SU-DHL-6 (cell line): ENCODE data around the gene DOCK1.
"Not testable (repeated sequence)": the region's sequence is repeated elsewhere in the genome, so short reads cannot be mapped to it uniquely, and the experiment has no call there.

Experiments used
- H2AFZ ChIP-seq: fragments of 200-600 bp; sonication (generic); 2 replicates; pipeline ENCODE4 v1.6.1; 2014; ENCODE audit warnings: low read depth, mild to moderate bottlenecking, moderate library complexity, mixed read lengths, antibody characterized with exemption, low read length; ENCODE audit not compliant: severe bottlenecking
- H3F3A ChIP-seq: fragments of 200-600 bp; shearing (Covaris generic); 2 replicates; pipeline ENCODE4 v1.6.0; 2016; ENCODE audit warnings: antibody characterized with exemption, mild to moderate bottlenecking; ENCODE audit not compliant: insufficient read depth
- H3K27ac ChIP-seq: fragments of 200-600 bp; sonication (generic); 2 replicates; pipeline ENCODE4 v1.5.1; 2016; ENCODE audit warnings: low read depth, mild to moderate bottlenecking, low read length, moderate library complexity, mixed read lengths
- H3K27me3 ChIP-seq: fragments of 200-600 bp; sonication (generic), shearing (Covaris generic); 2 replicates; pipeline ENCODE4 v1.6.0; 2014; ENCODE audit warnings: mild to moderate bottlenecking, low read length
- H3K36me3 ChIP-seq: fragments of 200-600 bp; sonication (generic); 2 replicates; pipeline ENCODE4 v1.6.1; 2014; ENCODE audit warnings: mild to moderate bottlenecking, low read length, mixed read lengths
- H3K4me2 ChIP-seq: fragments of 300-600, 200-600 bp; shearing (Covaris generic), sonication (generic); 2 replicates; pipeline ENCODE4 v1.6.0; 2014; ENCODE audit warnings: low read length, low read depth, mild to moderate bottlenecking; ENCODE audit not compliant: poor library complexity, severe bottlenecking
- H3K4me3 ChIP-seq: fragments of 200-600 bp; sonication (generic); 2 replicates; pipeline ENCODE4 v1.5.1; 2014; ENCODE audit warnings: antibody characterized with exemption, low read length, mild to moderate bottlenecking, mixed read lengths; ENCODE audit not compliant: insufficient read depth, poor library complexity, severe bottlenecking
- H3K79me2 ChIP-seq: fragments of 200-600 bp; sonication (generic); 2 replicates; pipeline ENCODE4 v1.6.1; 2014; ENCODE audit warnings: mild to moderate bottlenecking, low read length, moderate library complexity; ENCODE audit not compliant: insufficient read depth
- H3K9ac ChIP-seq: fragments of 200-600 bp; sonication (generic); 2 replicates; pipeline ENCODE4 v1.7.0; 2014; ENCODE audit warnings: mild to moderate bottlenecking, low read length
- H3K9me2 ChIP-seq: fragments of 200-600 bp; sonication (generic); replicated peaks from 2 replicates; pipeline ENCODE4 v1.6.1; 2014; ENCODE audit warnings: low read length; ENCODE audit not compliant: insufficient read depth
- H3K9me3 ChIP-seq: fragments of 200-600 bp; sonication (generic); 2 replicates; pipeline ENCODE4 v1.6.1; 2014; ENCODE audit warnings: low read length, mixed read lengths; ENCODE audit not compliant: insufficient read depth
- H4K20me1 ChIP-seq: fragments of 200-600 bp; sonication (generic); 2 replicates; pipeline ENCODE4 v1.6.1; 2014; ENCODE audit warnings: low read depth, mild to moderate bottlenecking, antibody characterized with exemption, low read length, moderate library complexity, mixed read lengths
- CTCF ChIP-seq: fragments of 200-600 bp; sonication (generic); IDR thresholded peaks from one replicate; pipeline ENCODE4 v1.5.1; 2017; ENCODE audit warnings: antibody characterized with exemption, mild to moderate bottlenecking, low read length, moderate library complexity; ENCODE audit not compliant: insufficient read depth, poor library complexity, severe bottlenecking
- EZH2phosphoT487 ChIP-seq: fragments of 200-600 bp; sonication (generic), shearing (Covaris generic); conservative IDR thresholded peaks from 2 replicates; pipeline ENCODE4 v1.6.1; 2018; ENCODE audit warnings: mild to moderate bottlenecking, antibody characterized with exemption, low read length, moderate library complexity, mixed read lengths

The DOCK1 gene

GRCh38 chr10:126880926-126881325 lies 24.3 kb upstream of the DOCK1 start:
- Histone ChIP-seq H3K9me2 (no peaks in the 10 kb centered on the region), H3K36me3 (no peaks in the 10 kb centered on the region), H3K9me3 (no peaks in the 10 kb centered on the region), H3K9ac (no peak overlapping the region), H3K27ac (no peak overlapping the region), H2AFZ (no peak overlapping the region), H3K4me2 (no peak overlapping the region), H4K20me1 (no peaks in the 10 kb centered on the region), H3F3A (no peaks in the 10 kb centered on the region), H3K4me3 (no peak overlapping the region), H3K79me2 (no peaks in the 10 kb centered on the region), H3K27me3 (no peaks in the 10 kb centered on the region)
- no peak for TF ChIP-seq CTCF
- no peak for TF ChIP-seq EZH2phosphoT487

- H3K27me3 ChIP-seq, H3K4me3 ChIP-seq, H3K4me2 ChIP-seq, H3F3A ChIP-seq, H3K79me2 ChIP-seq, H3K36me3 ChIP-seq, H3K27ac ChIP-seq, H3K9ac ChIP-seq, H2AFZ ChIP-seq, H4K20me1 ChIP-seq, H3K9me3 ChIP-seq, H3K9me2 ChIP-seq: not testable (repeated sequence)
Observed at GRCh38 chr10:126882055-126882454, 23.2 kb upstream of the DOCK1 start.

GRCh38 chr10:126888436-126888835 lies 16.8 kb upstream of the DOCK1 start:
- not testable (repeated sequence) for H2AFZ ChIP-seq, H3K79me2 ChIP-seq, H3K4me2 ChIP-seq, H3K9me3 ChIP-seq, H3K4me3 ChIP-seq, H3K9ac ChIP-seq, H3K36me3 ChIP-seq, H3F3A ChIP-seq, H3K27ac ChIP-seq, H4K20me1 ChIP-seq, H3K27me3 ChIP-seq, H3K9me2 ChIP-seq

GRCh38 chr10:126889421-126889820 lies 15.8 kb upstream of the DOCK1 start:
- no peaks in the 10 kb centered on the region for H4K20me1 ChIP-seq
- TF ChIP-seq CTCF (no peak), EZH2phosphoT487 (no peak)
- no peaks in the 10 kb centered on the region for H3K36me3 ChIP-seq
- H3K9me3 ChIP-seq: no peaks in the 10 kb centered on the region
- H3K4me2 ChIP-seq: no peak overlapping the region
- no peaks in the 10 kb centered on the region for H3K27me3 ChIP-seq
- no peak overlapping the region for H3K27ac ChIP-seq
- H2AFZ ChIP-seq: no peak overlapping the region
- H3F3A ChIP-seq: no peaks in the 10 kb centered on the region
- H3K4me3 ChIP-seq: no peak overlapping the region
- H3K9ac ChIP-seq: no peak overlapping the region
- H3K9me2 ChIP-seq: no peaks in the 10 kb centered on the region
- no peaks in the 10 kb centered on the region for H3K79me2 ChIP-seq

GRCh38 chr10:126890797-126891196 lies 14.4 kb upstream of the DOCK1 start:
- H3F3A ChIP-seq, H3K79me2 ChIP-seq, H3K9me3 ChIP-seq: not testable (repeated sequence)

More at GRCh38 chr10:126890797-126891196, 14.4 kb upstream of the DOCK1 start:
- H3K9me2 ChIP-seq, H3K9ac ChIP-seq, H3K4me3 ChIP-seq, H3K27ac ChIP-seq, H4K20me1 ChIP-seq, H3K27me3 ChIP-seq, H3K4me2 ChIP-seq, H2AFZ ChIP-seq, H3K36me3 ChIP-seq: not testable (repeated sequence)
